Measurements from ENCODE around the gene GAS6. TPM values are rescaled to one million over a fixed set of nuclear protein-coding genes. Genes with fewer than 3 reads are reported as not detected.

GAS6 gene
- total and polyA plus RNA-seq, 12 donors = 7.1 to 109 (median 82.9) TPM

DNA sequence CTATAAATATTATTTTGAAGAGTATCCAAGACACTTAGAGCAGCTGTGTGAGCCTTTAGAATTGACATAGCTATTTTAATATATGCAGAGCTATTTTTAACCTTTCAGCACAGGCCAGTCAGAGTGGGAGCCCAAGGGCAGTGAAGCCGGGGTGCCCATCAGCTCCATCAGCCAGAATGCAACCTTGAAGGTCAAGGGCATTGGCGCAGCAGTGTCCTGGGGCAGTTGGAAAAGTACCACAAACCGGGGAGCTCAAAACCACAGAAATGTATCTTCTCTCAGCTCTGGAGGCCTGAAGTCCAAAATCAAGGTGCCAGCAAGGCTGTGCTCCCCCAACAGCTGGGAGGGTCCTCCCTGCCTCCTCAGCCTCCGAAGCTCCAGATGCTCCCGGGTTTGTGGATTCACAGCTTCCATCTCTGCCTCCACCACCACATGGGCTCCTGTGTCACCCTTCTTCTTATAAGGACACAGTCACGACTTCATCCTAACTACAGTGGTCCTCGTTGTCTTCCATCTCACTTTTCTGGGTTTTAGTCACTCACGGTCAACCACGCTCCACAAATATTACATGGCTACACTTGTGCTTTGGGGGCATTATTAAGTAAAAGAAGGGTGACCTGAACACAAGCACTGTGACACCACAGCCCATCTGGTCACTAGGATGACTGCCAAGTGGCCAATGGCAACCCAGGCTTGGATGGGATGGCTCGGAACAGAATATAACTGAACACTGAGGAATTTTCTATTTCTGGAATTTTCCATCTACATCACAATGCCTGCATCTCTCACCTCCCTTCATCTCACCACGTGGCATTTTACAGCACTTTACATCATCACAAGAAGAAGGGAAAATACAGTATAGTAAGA lies 15.9 kb upstream of the GAS6 start:
- TF ChIP-seq, protein P1, sequence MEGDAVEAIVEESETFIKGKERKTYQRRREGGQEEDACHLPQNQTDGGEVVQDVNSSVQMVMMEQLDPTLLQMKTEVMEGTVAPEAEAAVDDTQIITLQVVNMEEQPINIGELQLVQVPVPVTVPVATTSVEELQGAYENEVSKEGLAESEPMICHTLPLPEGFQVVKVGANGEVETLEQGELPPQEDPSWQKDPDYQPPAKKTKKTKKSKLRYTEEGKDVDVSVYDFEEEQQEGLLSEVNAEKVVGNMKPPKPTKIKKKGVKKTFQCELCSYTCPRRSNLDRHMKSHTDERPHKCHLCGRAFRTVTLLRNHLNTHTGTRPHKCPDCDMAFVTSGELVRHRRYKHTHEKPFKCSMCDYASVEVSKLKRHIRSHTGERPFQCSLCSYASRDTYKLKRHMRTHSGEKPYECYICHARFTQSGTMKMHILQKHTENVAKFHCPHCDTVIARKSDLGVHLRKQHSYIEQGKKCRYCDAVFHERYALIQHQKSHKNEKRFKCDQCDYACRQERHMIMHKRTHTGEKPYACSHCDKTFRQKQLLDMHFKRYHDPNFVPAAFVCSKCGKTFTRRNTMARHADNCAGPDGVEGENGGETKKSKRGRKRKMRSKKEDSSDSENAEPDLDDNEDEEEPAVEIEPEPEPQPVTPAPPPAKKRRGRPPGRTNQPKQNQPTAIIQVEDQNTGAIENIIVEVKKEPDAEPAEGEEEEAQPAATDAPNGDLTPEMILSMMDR (IDR thresholded peaks at IDR 0.05) = no peak
- TF ChIP-seq POLR2A (IDR thresholded peaks at IDR 0.05) = no peak
- intact Hi-C loops (cut with DNase I) = no loop called here
- no peaks in the 10 kb centered on the region for H3K27me3 ChIP-seq
- H3K36me3 ChIP-seq (replicated peaks in 1 of 2) = no peaks in the 10 kb centered on the region
- H3K4me3 ChIP-seq = no peak overlapping the region
- no peak overlapping the region for H3K27ac ChIP-seq
- H3K4me1 ChIP-seq (replicated peaks in 1 of 2) = no peaks in the 10 kb centered on the region
- WGBS, 4 donors = 78 to 86% (median 83%) methylated on average over 11 of the region's 11 CpGs
- no peaks in the 10 kb centered on the region for H3K9me3 ChIP-seq (replicated peaks in 1 of 3)
- peak in 1 of 7 donors; percentile 7 for DNase-seq

DNA sequence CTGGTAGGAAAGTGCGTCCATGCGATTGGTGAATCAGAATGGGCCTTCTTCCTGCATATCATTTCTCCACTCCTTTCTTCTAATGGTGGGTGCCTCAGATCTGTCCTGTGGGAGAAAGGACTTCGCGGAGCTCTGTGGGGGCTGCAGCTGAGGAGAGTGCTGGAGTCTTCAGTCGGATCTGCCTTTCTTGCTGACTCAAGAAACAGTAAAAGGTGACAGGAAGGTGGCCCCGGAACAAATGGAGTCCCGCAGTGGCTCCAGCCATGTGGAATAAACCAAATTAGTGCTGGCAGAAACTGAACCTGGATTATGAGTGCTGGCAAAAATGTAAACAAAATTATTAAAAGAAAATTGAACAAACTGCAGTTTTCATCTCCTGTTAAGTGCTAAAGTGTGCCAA lies 15.1 kb upstream of the GAS6 start:
- intact Hi-C loops (cut with DNase I) = no loop called here
- 84 to 91% (median 90%) methylated on average over 7 of the region's 7 CpGs for WGBS, 4 donors
- Histone ChIP-seq H3K4me3 (no peak overlapping the region), H3K4me1 (replicated peaks in 1 of 2) (no peaks in the 10 kb centered on the region), H3K27ac (no peak overlapping the region), H3K27me3 (no peaks in the 10 kb centered on the region), H3K9me3 (replicated peaks in 1 of 3) (no peaks in the 10 kb centered on the region), H3K36me3 (replicated peaks in 1 of 2) (no peaks in the 10 kb centered on the region)
- TF ChIP-seq, protein P1 (IDR thresholded peaks at IDR 0.05) = no peak
- no peak for TF ChIP-seq POLR2A (IDR thresholded peaks at IDR 0.05)
- no peak for DNase-seq

DNA sequence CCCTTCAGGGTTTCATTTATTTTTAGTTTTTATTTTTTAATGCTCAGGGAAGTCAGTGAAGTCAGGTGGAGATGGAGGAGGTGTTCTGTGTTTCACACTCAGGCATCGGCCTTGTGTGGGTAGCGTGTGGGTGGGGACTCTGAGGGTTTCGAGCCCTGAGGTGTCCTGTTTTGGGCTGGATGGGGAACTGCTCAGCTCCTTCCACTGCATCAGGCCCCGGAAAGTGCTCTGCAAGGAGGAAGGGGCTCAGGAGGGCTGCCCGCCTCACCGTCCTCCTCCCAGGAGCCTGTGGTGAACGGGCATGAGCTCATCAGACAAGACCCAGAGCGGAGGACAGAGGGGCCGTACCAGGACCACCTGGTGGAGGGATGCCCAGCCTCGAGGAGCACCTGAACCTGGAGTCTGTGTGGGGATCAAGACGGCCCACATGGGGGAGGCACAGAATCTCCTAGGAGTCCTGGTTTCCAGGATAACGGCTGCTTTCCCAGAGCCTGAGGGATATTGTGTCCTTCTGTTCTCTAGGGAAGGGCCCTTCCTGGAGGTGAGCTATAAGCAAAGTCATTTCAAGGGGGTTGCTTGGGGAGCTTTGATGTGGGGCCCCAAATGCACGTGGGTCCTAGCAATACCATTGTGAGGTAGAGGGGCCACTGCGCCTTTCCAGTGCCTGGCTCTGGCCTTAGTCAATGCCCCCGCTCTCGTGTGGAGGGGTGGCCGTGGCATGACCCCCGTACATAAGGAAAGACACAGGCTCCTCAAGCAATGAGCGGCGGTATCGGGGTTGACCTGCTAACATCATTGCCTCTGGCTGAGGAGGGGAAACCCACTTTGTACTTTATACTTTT lies 13.5 kb upstream of the GAS6 start:
- Histone ChIP-seq H3K27me3 (no peaks in the 10 kb centered on the region), H3K27ac (no peak overlapping the region), H3K4me3 (no peak overlapping the region), H3K4me1 (replicated peaks in 1 of 2) (no peaks in the 10 kb centered on the region), H3K36me3 (replicated peaks in 1 of 2) (no peaks in the 10 kb centered on the region), H3K9me3 (replicated peaks in 1 of 3) (no peaks in the 10 kb centered on the region)
- WGBS, 4 donors = 82 to 94% (median 89%) methylated on average over 8 to 21 of the region's 21 CpGs
- DNase-seq = no peak
- TF ChIP-seq, protein P1 (IDR thresholded peaks at IDR 0.05) = no peak
- TF ChIP-seq POLR2A (IDR thresholded peaks at IDR 0.05) = no peak
- intact Hi-C loops (cut with DNase I) = no loop called here

All from adrenal gland (tissue), 12 donors.